Occipital lobe (tissue), 2 donors: ENCODE results near the gene AKAP5. TPM values are rescaled to one million over a fixed set of nuclear protein-coding genes. Genes with fewer than 3 reads are reported as not detected.
A peak's percentile ranks its signal among the peaks of the same experiment; 100 is the strongest.

Experiments used
- DNase-seq: peaks from one replicate; lab custom pipeline; 2025; lab: John Stamatoyannopoulos, UW
- total RNA-seq: library from RNA; depleted of rRNA; stranded (reverse); fragments of >200 nt; gene quantifications from one replicate; pipeline ENCODE4 v1.2.3, GENCODE V29; 2014

AKAP5 gene
- total RNA-seq, 1 donor from 2014 or later, result 31.7 TPM

- DNase-seq, result no peak
Measured at GRCh38 chr14:64459405-64460136, 5.7 kb upstream of the AKAP5 start.

- DNase-seq, result no peak
Measured at GRCh38 chr14:64461221-64461620, 4.1 kb upstream of the AKAP5 start.

GRCh38 chr14:64463195-64463594 lies 2.1 kb upstream of the AKAP5 start:
- DNase-seq, result no peak

- DNase-seq, result no peak
Measured at GRCh38 chr14:64463873-64464272, 1.4 kb upstream of the AKAP5 start.

- DNase-seq, result no peak
Measured at GRCh38 chr14:64464651-64465050, 648 bp upstream of the AKAP5 start.

GRCh38 chr14:64465831-64466554 lies 694 bp downstream of the AKAP5 start:
- DNase-seq, result peak; percentile 16

- DNase-seq, result no peak
Measured at GRCh38 chr14:64467101-64467500, 1.8 kb downstream of the AKAP5 start.

- no peak for DNase-seq
Measured at GRCh38 chr14:64467566-64467965, 2.3 kb downstream of the AKAP5 start.

GRCh38 chr14:64468451-64468850 lies 3.2 kb downstream of the AKAP5 start:
- DNase-seq, result no peak

- no peak for DNase-seq
Measured at GRCh38 chr14:64474041-64474440, 8.7 kb downstream of the AKAP5 start.

GRCh38 chr14:64474698-64475097 lies 9.4 kb downstream of the AKAP5 start:
- no peak for DNase-seq

GRCh38 chr14:64475585-64476273 lies 10.4 kb downstream of the AKAP5 start:
- no peak for DNase-seq

GRCh38 chr14:64476438-64476837 lies 11.1 kb downstream of the AKAP5 start:
- no peak for DNase-seq

- DNase-seq, result no peak
Measured at GRCh38 chr14:64478634-64479250, 13.4 kb downstream of the AKAP5 start.

- DNase-seq, result no peak
Measured at GRCh38 chr14:64488590-64489099, 23.3 kb downstream of the AKAP5 start.

GRCh38 chr14:64491637-64492036 lies 26.3 kb downstream of the AKAP5 start:
- DNase-seq, result no peak

GRCh38 chr14:64493455-64493854 lies 28.2 kb downstream of the AKAP5 start:
- DNase-seq, result no peak

- DNase-seq, result no peak
Measured at GRCh38 chr14:64495252-64495651, 30.0 kb downstream of the AKAP5 start.

GRCh38 chr14:64496764-64497163 lies 31.5 kb downstream of the AKAP5 start:
- no peak for DNase-seq

- no peak for DNase-seq
Measured at GRCh38 chr14:64500088-64500487, 34.8 kb downstream of the AKAP5 start.

GRCh38 chr14:64501411-64502171 lies 36.3 kb downstream of the AKAP5 start:
- no peak for DNase-seq
